Measurements from ENCODE around the gene FAM107B. TPM values are rescaled to one million over a fixed set of nuclear protein-coding genes. Genes with fewer than 3 reads are reported as not detected.

The FAM107B gene
- total RNA-seq, 2 experiments from 2014 or later: 114 to 121 TPM

DNA sequence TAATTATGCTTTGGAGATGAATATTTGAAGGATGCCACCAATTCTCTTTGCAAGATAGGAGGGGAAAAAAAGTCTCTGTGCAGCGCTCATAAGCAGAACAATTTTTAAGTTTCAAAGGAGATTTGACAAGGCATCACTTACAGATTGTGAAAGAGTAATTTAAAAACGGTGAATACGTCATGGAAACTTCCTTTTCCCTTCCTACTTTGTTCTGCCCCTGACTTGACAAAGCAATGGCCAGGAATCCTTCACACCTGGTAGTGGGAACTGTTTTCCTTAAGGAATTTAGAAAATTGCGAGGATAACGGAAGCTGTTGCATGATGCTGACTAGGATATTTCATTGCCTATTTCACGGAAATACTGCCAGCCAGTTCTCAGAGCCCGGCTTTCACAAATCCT, 16.7 kb downstream of the FAM107B start:
- ATAC-seq (no peak), DNase-seq (no peak)
- H3K4me3 Mint-ChIP-seq: no peak overlapping the region
- H3K9me3 Mint-ChIP-seq: no peaks in the 10 kb centered on the region
- no peak for TF ChIP-seq CTCF (IDR thresholded peaks at IDR 0.05)
- H3K27ac Mint-ChIP-seq: no peak overlapping the region
- intact Hi-C loops (cut with micrococcal nuclease): no loop called here
- ChIA-PET POLR2A (no interaction called here), CTCF (no interaction called here)
- no peaks in the 10 kb centered on the region for H3K36me3 Mint-ChIP-seq (ENCODE audit: low read depth)
- H3K27me3 Mint-ChIP-seq: no peaks in the 10 kb centered on the region
- no peaks in the 10 kb centered on the region for H3K4me1 Mint-ChIP-seq (ENCODE audit: low read depth)

GRCh38 chr10:14757394-14757793, 17.3 kb downstream of the FAM107B start:
- no peaks in the 10 kb centered on the region for H3K36me3 Mint-ChIP-seq (ENCODE audit: low read depth)
- no peaks in the 10 kb centered on the region for H3K9me3 Mint-ChIP-seq
- no peak for DNase-seq
- POLR2A ChIA-PET: no interaction called here
- no peak for ATAC-seq
- no peak overlapping the region for H3K4me3 Mint-ChIP-seq
- no peaks in the 10 kb centered on the region for H3K27me3 Mint-ChIP-seq
- intact Hi-C loops (cut with micrococcal nuclease): no loop called here
- CTCF ChIA-PET: no interaction called here
- H3K4me1 Mint-ChIP-seq (ENCODE audit: low read depth): no peaks in the 10 kb centered on the region
- H3K27ac Mint-ChIP-seq: no peak overlapping the region
- TF ChIP-seq CTCF (IDR thresholded peaks at IDR 0.05): no peak

GRCh38 chr10:14753441-14753840, 21.3 kb downstream of the FAM107B start:
- no peaks in the 10 kb centered on the region for H3K27me3 Mint-ChIP-seq
- no peak overlapping the region for H3K27ac Mint-ChIP-seq
- intact Hi-C loops (cut with micrococcal nuclease): no loop called here
- no peak for DNase-seq
- TF ChIP-seq CTCF (IDR thresholded peaks at IDR 0.05): no peak
- ChIA-PET POLR2A (interaction anchor here (0.6 to 1.4 kb wide), 3 partner anchors 23 to 142 kb away, joined by 3 to 4 read pairs (median 3); no protein-coding TSS in a partner anchor), CTCF (interaction anchor here (1.0 kb wide), 1 partner anchor 16 kb away, joined by 3 read pairs; no protein-coding TSS in a partner anchor)
- H3K4me3 Mint-ChIP-seq: no peak overlapping the region
- H3K36me3 Mint-ChIP-seq (ENCODE audit: low read depth): no peaks in the 10 kb centered on the region
- H3K4me1 Mint-ChIP-seq (ENCODE audit: low read depth): no peaks in the 10 kb centered on the region
- H3K9me3 Mint-ChIP-seq: no peaks in the 10 kb centered on the region
- no peak for ATAC-seq

GRCh38 chr10:14751921-14752320, 22.8 kb downstream of the FAM107B start:
- no peak overlapping the region for H3K4me3 Mint-ChIP-seq
- CTCF ChIA-PET: no interaction called here
- TF ChIP-seq CTCF (IDR thresholded peaks at IDR 0.05): no peak
- H3K4me1 Mint-ChIP-seq (ENCODE audit: low read depth): no peaks in the 10 kb centered on the region
- DNase-seq (no peak), ATAC-seq (no peak)
- no peaks in the 10 kb centered on the region for H3K9me3 Mint-ChIP-seq
- POLR2A ChIA-PET: no interaction called here
- no peaks in the 10 kb centered on the region for H3K36me3 Mint-ChIP-seq (ENCODE audit: low read depth)
- no peak overlapping the region for H3K27ac Mint-ChIP-seq
- no peaks in the 10 kb centered on the region for H3K27me3 Mint-ChIP-seq
- intact Hi-C loops (cut with micrococcal nuclease): no loop called here

- intact Hi-C loops (cut with micrococcal nuclease): no loop called here
- ATAC-seq: no peak
Measured at GRCh38 chr10:14751014-14751896, 23.4 kb downstream of the FAM107B start.

More at GRCh38 chr10:14751014-14751896, 23.4 kb downstream of the FAM107B start:
- Mint-ChIP-seq H3K9me3 (no peaks in the 10 kb centered on the region), H3K36me3 (ENCODE audit: low read depth) (no peaks in the 10 kb centered on the region), H3K4me3 (no peak overlapping the region), H3K27ac (no peak overlapping the region), H3K27me3 (no peaks in the 10 kb centered on the region), H3K4me1 (ENCODE audit: low read depth) (no peaks in the 10 kb centered on the region)
- no peak for DNase-seq
- ChIA-PET POLR2A (interaction anchor here (1.0 kb wide), 1 partner anchor 9 kb away, joined by 6 read pairs; no protein-coding TSS in a partner anchor), CTCF (interaction anchor here (0.6 kb wide), 1 partner anchor 86 kb away, joined by 3 read pairs; no protein-coding TSS in a partner anchor)
- TF ChIP-seq CTCF (IDR thresholded peaks at IDR 0.05): no peak

All from activated CD8-positive, alpha-beta T cell treated with anti-CD3 and anti-CD28 coated beads for 36 hours (primary cell).